Activated naive CD4-positive, alpha-beta T cell treated with anti-CD3 and anti-CD28 coated beads for 36 hours (primary cell): ENCODE data around the gene CAMK2D. TPM values are rescaled to one million over a fixed set of nuclear protein-coding genes. Genes with fewer than 3 reads are reported as not detected.
A peak's percentile ranks its signal among the peaks of the same experiment; 100 is the strongest.
"Not testable (repeated sequence)": the region's sequence is repeated elsewhere in the genome, so short reads cannot be mapped to it uniquely, and the experiment has no call there.

Experiments used
- CTCF ChIA-PET: fragments of 350-600 bp; sonication (Branson Sonifier 250); formaldehyde crosslinking; loops from one replicate; lab custom pipeline; 2021; ENCODE audit warnings: antibody characterized with exemption; lab: Charles Lee
- DNase-seq: peaks from one replicate; pipeline ENCODE4 v3.0.0-alpha.2; 2020
- H3K27ac Mint-ChIP-seq: one replicate; pipeline ENCODE4 v1.8.0; 2021; ENCODE audit warnings: mild to moderate bottlenecking, mixed read lengths
- H3K27me3 Mint-ChIP-seq: one replicate; pipeline ENCODE4 v1.8.0; 2021; ENCODE audit warnings: low read depth, mixed read lengths
- H3K36me3 Mint-ChIP-seq: one replicate; pipeline ENCODE4 v1.8.0; 2021; ENCODE audit warnings: low read depth, mixed read lengths
- H3K4me1 Mint-ChIP-seq: one replicate; pipeline ENCODE4 v1.8.0; 2021; ENCODE audit warnings: low read depth, mixed read lengths
- H3K4me3 Mint-ChIP-seq: one replicate; pipeline ENCODE4 v1.8.0; 2021; ENCODE audit warnings: mild to moderate bottlenecking, moderate library complexity, mixed read lengths
- H3K9me3 Mint-ChIP-seq: one replicate; pipeline ENCODE4 v1.8.0; 2021; ENCODE audit warnings: mixed read lengths
- intact Hi-C: fragments of 100-400 bp; cut with micrococcal nuclease; formaldehyde crosslinking; loops from one replicate; pipeline ENCODE4 v1.15.1; 2023
- total RNA-seq, 2 experiments: library from RNA; stranded (reverse); gene quantifications; one replicate each; pipeline ENCODE4 v1.2.3, GENCODE V29; 2021

Gene CAMK2D
- total RNA-seq: 10 to 100 TPM; 75.7 to 78.3 TPM

DNA sequence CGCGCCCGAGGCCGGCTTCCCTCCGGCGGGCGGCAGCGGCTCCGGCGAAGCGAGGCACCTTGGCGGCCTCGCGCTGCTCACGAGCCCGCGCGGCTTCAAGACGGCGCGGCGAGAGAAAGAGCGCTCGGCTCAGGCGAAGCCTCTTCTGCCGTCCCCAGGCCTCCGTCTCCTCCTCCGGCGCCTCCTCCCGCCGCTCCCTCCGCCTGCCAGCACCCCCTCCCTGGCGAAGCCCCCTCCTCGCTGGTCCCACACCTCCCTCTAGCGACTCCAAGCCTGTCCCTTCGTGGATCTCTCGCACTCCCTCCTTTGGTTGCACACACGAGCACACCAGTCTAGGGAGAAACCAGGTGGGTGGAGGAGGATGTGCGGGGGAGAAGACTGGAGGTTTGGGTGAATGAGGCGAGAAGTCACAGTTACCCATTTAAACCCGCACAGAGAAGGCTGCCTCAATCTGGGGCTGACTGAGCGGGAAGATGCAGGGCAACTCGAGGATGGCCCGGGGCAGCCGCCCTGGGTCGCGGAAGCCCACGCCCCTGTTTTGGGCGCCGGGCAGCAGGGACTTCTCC is at the start of gene CAMK2D:
Gene CAMK2D (minus strand): TSS at position 119 of the 566 bp plus-strand sequence. CDS start 670 bp downstream, outside the sequence.
- H3K9me3 Mint-ChIP-seq: no peaks in the 10 kb centered on the region
- intact Hi-C loops: loop anchor here (1.0 to 10.0 kb wide), 22 partner anchors 31 to 1477 kb away; partner anchors contain the start of genes LARP7 and TIFA
- DNase-seq: peak; percentile 96
- peaks cover 29% of the 10 kb centered on the region for H3K36me3 Mint-ChIP-seq
- H3K27ac Mint-ChIP-seq: peak within 1 kb of the TSS; percentile 99
- H3K27me3 Mint-ChIP-seq: no peaks in the 10 kb centered on the region
- peak within 1 kb of the TSS; percentile 95 for H3K4me3 Mint-ChIP-seq
- CTCF ChIA-PET: no interaction called here
- peaks cover 37% of the 10 kb centered on the region for H3K4me1 Mint-ChIP-seq

DNA sequence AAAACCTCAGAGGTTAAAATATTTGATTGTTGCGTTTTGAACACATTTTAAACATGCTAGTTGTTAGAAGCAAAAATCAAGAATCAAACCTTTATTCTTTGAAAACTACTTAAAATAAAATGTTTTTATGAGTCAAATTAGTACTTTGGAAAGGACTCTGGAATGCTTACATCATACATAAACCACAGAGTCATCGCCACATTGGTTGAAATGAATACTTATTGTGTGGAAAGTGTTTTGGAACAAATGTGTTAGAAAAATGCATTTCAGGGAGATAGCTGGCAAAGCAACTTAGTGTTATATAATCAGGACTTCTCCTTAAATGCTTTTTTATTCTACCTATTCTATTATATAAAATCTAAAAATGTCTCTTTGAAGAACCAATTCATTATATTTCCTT is 49.4 kb upstream of the CAMK2D start:
- CTCF ChIA-PET: no interaction called here
- H3K27me3 Mint-ChIP-seq: no peaks in the 10 kb centered on the region
- H3K4me1 Mint-ChIP-seq: peaks cover 21% of the 10 kb centered on the region
- no peaks in the 10 kb centered on the region for H3K9me3 Mint-ChIP-seq
- no peak overlapping the region for H3K27ac Mint-ChIP-seq
- DNase-seq: no peak
- no peak overlapping the region for H3K4me3 Mint-ChIP-seq
- intact Hi-C loops: no loop called here
- H3K36me3 Mint-ChIP-seq: no peaks in the 10 kb centered on the region

DNA sequence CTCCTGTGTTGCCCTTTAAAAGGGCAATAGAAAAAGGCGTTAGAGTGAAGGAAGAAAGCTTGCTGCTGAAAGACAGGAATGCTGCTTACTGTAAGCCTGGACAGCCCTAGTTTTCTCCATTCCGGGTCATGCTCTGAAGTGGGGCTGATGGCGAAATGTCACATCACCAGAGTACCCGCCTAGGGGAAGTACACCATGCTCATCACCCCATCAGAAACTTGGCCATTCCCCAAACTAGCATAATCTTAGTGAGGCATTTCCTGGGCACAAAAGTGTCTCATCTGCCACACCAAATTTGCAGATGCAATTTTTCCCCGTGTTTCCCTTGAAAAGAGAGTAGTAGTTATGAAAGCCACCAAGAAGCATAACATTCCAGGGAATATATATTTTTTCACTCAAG is 47.8 kb upstream of the CAMK2D start:
- CTCF ChIA-PET: no interaction called here
- intact Hi-C loops: no loop called here
- Mint-ChIP-seq H3K27ac (no peak overlapping the region), H3K27me3 (no peaks in the 10 kb centered on the region), H3K4me1 (peaks cover 17% of the 10 kb centered on the region), H3K9me3 (peaks cover 2% of the 10 kb centered on the region), H3K4me3 (no peak overlapping the region), H3K36me3 (no peaks in the 10 kb centered on the region)
- DNase-seq: peak; percentile 14

DNA sequence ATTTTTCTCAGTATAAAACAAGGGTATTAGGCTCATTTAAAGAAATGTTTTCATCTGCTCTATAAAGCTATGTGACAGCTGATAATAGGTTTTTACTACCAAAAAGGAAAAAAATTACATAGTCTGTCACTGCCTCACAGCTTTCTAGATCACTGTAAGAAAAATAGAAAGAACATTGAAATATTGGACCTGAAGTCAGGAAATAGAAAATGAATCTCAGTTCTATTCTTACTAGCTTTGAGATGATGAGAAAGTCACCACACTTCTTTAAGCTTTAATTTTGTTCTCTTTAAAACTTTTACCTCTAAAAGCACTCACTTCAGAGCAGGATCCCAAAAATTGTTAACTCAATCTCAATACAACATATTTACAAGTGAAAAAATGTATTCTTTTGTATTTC is 45.3 kb upstream of the CAMK2D start:
- CTCF ChIA-PET: interaction anchor here (0.8 to 1.3 kb wide), 2 partner anchors 14 to 23 kb away, joined by 3 to 5 read pairs; no protein-coding TSS in a partner anchor
- Mint-ChIP-seq H3K4me3 (no peak overlapping the region), H3K27ac (no peak overlapping the region), H3K36me3 (no peaks in the 10 kb centered on the region), H3K27me3 (no peaks in the 10 kb centered on the region), H3K9me3 (peaks cover 2% of the 10 kb centered on the region), H3K4me1 (peaks cover 14% of the 10 kb centered on the region)
- intact Hi-C loops: no loop called here
- no peak for DNase-seq

- CTCF ChIA-PET: no interaction called here
- no peaks in the 10 kb centered on the region for H3K36me3 Mint-ChIP-seq
- peaks cover 2% of the 10 kb centered on the region for H3K4me1 Mint-ChIP-seq
- intact Hi-C loops: no loop called here
- H3K27me3 Mint-ChIP-seq: no peaks in the 10 kb centered on the region
- peaks cover 4% of the 10 kb centered on the region for H3K9me3 Mint-ChIP-seq
- no peak for DNase-seq
- no peak overlapping the region for H3K27ac Mint-ChIP-seq
- H3K4me3 Mint-ChIP-seq: no peak overlapping the region
Observed at GRCh38 chr4:113801882-113802281, 40.3 kb upstream of the CAMK2D start.

GRCh38 chr4:113796381-113796780 is 34.8 kb upstream of the CAMK2D start:
- CTCF ChIA-PET, H3K27me3 Mint-ChIP-seq, H3K27ac Mint-ChIP-seq, H3K36me3 Mint-ChIP-seq, intact Hi-C loops, H3K4me3 Mint-ChIP-seq, H3K4me1 Mint-ChIP-seq, DNase-seq: not testable (repeated sequence)
- peaks cover 25% of the 10 kb centered on the region for H3K9me3 Mint-ChIP-seq

DNA sequence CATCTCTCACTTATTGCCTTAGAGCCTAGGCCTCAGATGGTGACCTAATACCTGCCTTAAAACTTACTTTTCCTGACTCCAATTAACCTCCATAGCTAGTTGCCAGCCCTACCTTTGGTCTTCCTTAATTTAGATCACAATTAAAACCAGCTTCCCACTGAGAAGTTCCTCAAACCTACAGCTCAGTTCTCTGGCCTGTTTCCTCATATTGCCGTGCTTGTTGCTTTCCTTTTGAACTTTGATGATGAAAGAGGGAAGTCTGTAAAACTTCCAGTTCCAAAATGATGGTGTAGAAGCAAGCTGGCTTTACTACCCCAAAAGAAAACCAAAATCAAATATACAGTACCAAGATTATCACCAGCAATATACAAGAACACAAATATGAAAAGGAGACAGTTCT is 28.9 kb upstream of the CAMK2D start:
- DNase-seq: no peak
- no peaks in the 10 kb centered on the region for H3K27me3 Mint-ChIP-seq
- CTCF ChIA-PET: no interaction called here
- peaks cover 8% of the 10 kb centered on the region for H3K36me3 Mint-ChIP-seq
- no peaks in the 10 kb centered on the region for H3K4me1 Mint-ChIP-seq
- H3K4me3 Mint-ChIP-seq: no peak overlapping the region
- H3K27ac Mint-ChIP-seq: no peak overlapping the region
- intact Hi-C loops: no loop called here
- peaks cover 25% of the 10 kb centered on the region for H3K9me3 Mint-ChIP-seq

- Mint-ChIP-seq H3K27me3 (no peaks in the 10 kb centered on the region), H3K4me3 (no peak overlapping the region), H3K9me3 (peaks cover 19% of the 10 kb centered on the region), H3K4me1 (peaks cover 12% of the 10 kb centered on the region), H3K36me3 (peaks cover 4% of the 10 kb centered on the region), H3K27ac (no peak overlapping the region)
- CTCF ChIA-PET: no interaction called here
- intact Hi-C loops: loop anchor here (5.0 kb wide), 1 partner anchor 83 kb away; no protein-coding TSS in a partner anchor
- no peak for DNase-seq
Observed at GRCh38 chr4:113788888-113789287, 27.4 kb upstream of the CAMK2D start.

- H3K27ac Mint-ChIP-seq: no peak overlapping the region
- H3K36me3 Mint-ChIP-seq: no peaks in the 10 kb centered on the region
- H3K4me1 Mint-ChIP-seq: peaks cover 28% of the 10 kb centered on the region
- CTCF ChIA-PET: interaction anchor here (1.8 kb wide), 1 partner anchor 391 kb away, joined by 4 read pairs; no protein-coding TSS in a partner anchor
- no peak overlapping the region for H3K4me3 Mint-ChIP-seq
- no peaks in the 10 kb centered on the region for H3K9me3 Mint-ChIP-seq
- DNase-seq: no peak
- no peaks in the 10 kb centered on the region for H3K27me3 Mint-ChIP-seq
- intact Hi-C loops: loop anchor here (5.0 kb wide), 1 partner anchor 87 kb away; no protein-coding TSS in a partner anchor
Observed at GRCh38 chr4:113785781-113786180, 24.2 kb upstream of the CAMK2D start.

- Mint-ChIP-seq H3K4me3 (no peak overlapping the region), H3K27ac (peak overlapping the region; percentile 28), H3K4me1 (peaks cover 28% of the 10 kb centered on the region), H3K9me3 (no peaks in the 10 kb centered on the region), H3K27me3 (no peaks in the 10 kb centered on the region), H3K36me3 (no peaks in the 10 kb centered on the region)
- DNase-seq: no peak
- intact Hi-C loops: loop anchor here (5.0 kb wide), 2 partner anchors 88 to 288 kb away; no protein-coding TSS in a partner anchor
- CTCF ChIA-PET: interaction anchor here (0.7 to 1.8 kb wide), 4 partner anchors 9 to 390 kb away, joined by 3 to 4 read pairs (median 3); no protein-coding TSS in a partner anchor
Observed at GRCh38 chr4:113784497-113785250, 23.1 kb upstream of the CAMK2D start.

DNA sequence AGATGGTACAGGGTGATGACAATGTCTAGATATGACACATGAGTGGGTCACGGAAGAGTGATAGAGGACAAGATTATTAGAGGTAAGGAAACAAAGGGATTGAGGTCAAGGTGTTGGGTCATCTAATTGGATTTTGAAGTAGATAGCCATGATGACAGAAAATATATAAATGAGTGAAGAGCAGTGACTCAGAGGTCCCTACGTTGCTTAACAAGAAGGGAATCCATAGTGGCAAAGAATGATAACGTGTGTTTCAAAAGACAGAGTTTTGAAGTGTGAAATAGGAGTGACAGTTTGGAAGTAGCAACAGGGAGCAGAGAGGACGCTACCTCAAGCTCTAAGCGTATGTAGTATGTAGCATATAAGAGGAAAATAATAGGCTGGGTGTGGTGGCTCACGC is 22.2 kb upstream of the CAMK2D start:
- no peak for DNase-seq
- Mint-ChIP-seq H3K4me1 (peaks cover 28% of the 10 kb centered on the region), H3K4me3 (no peak overlapping the region), H3K27me3 (no peaks in the 10 kb centered on the region), H3K9me3 (no peaks in the 10 kb centered on the region), H3K36me3 (no peaks in the 10 kb centered on the region), H3K27ac (no peak overlapping the region)
- CTCF ChIA-PET: interaction anchor here (1.0 to 1.7 kb wide), 4 partner anchors 11 to 389 kb away, joined by 3 to 4 read pairs (median 3); no protein-coding TSS in a partner anchor
- intact Hi-C loops: loop anchor here (2.0 to 5.0 kb wide), 2 partner anchors 39 to 289 kb away; no protein-coding TSS in a partner anchor

- Mint-ChIP-seq H3K27me3 (no peaks in the 10 kb centered on the region), H3K9me3 (no peaks in the 10 kb centered on the region), H3K36me3 (no peaks in the 10 kb centered on the region), H3K27ac (no peak overlapping the region), H3K4me1 (peaks cover 28% of the 10 kb centered on the region), H3K4me3 (no peak overlapping the region)
- CTCF ChIA-PET: interaction anchor here (1.0 to 1.7 kb wide), 3 partner anchors 11 to 389 kb away, joined by 3 to 4 read pairs (median 3); no protein-coding TSS in a partner anchor
- intact Hi-C loops: loop anchor here (2.0 to 5.0 kb wide), 2 partner anchors 40 to 289 kb away; no protein-coding TSS in a partner anchor
- no peak for DNase-seq
Observed at GRCh38 chr4:113783289-113783688, 21.8 kb upstream of the CAMK2D start.
